Spleen (tissue), 11 donors: ENCODE results near the gene PLEKHN1. TPM values are rescaled to one million over a fixed set of nuclear protein-coding genes. Genes with fewer than 3 reads are reported as not detected.

Source experiments
- DNase-seq: peaks from one replicate; pipeline ENCODE4 v3.0.0-alpha.2; 2020
- H3K27ac ChIP-seq, 8 donors: fragments of 200-600 bp; sonication (generic) in 7 of 8; 1 replicate in 4 of 8; 2 replicates in 4 of 8; pipeline versions ENCODE4 v1.5.0 to v1.8.0; 2016 to 2021; ENCODE audit warnings: inconsistent platforms in 4 of 8, mild to moderate bottlenecking in 4 of 8, moderate library complexity in 1 of 8
- H3K27me3 ChIP-seq, 7 donors: fragments of 200-600 bp; sonication (generic) in 6 of 7; replicated peaks in 1 of 7; 1 replicate in 4 of 7; 2 replicates in 3 of 7; pipeline versions ENCODE4 v1.5.0 to v1.8.0; 2016 to 2021; ENCODE audit warnings: inconsistent platforms in 3 of 7, mild to moderate bottlenecking in 1 of 7
- H3K36me3 ChIP-seq, 6 donors: fragments of 200-600 bp; sonication (generic) in 5 of 6; 1 replicate in 4 of 6; 2 replicates in 2 of 6; pipeline versions ENCODE4 v1.5.0 to v1.8.0; 2016 to 2021; ENCODE audit warnings: inconsistent platforms in 2 of 6
- H3K4me1 ChIP-seq, 6 donors: fragments of 200-600 bp; sonication (generic) in 5 of 6; 1 replicate in 3 of 6; 2 replicates in 3 of 6; pipeline versions ENCODE4 v1.5.0 to v1.8.0; 2016 to 2021; ENCODE audit warnings: inconsistent platforms in 3 of 6
- H3K4me3 ChIP-seq, 8 donors: fragments of 200-600 bp; sonication (generic) in 7 of 8; 1 replicate in 4 of 8; 2 replicates in 4 of 8; pipeline versions ENCODE4 v1.5.0 to v1.8.0; 2016 to 2021; ENCODE audit warnings: inconsistent platforms in 4 of 8, mild to moderate bottlenecking in 4 of 8, moderate library complexity in 2 of 8
- H3K9me3 ChIP-seq, 8 donors: fragments of 200-600 bp; sonication (generic) in 7 of 8; 1 replicate in 4 of 8; 2 replicates in 4 of 8; pipeline versions ENCODE4 v1.5.0 to v1.8.0; 2016 to 2021; ENCODE audit warnings: inconsistent platforms in 4 of 8
- POLR2A ChIP-seq, 3 donors: fragments of 450-650 bp; IDR thresholded peaks; one replicate each; pipeline ENCODE4 v1.5.1; 2017; ENCODE audit warnings: antibody characterized with exemption in 3 of 3, mild to moderate bottlenecking in 1 of 3
- POLR2AphosphoS5 ChIP-seq, 3 donors: sonication (generic); formaldehyde crosslinking; IDR thresholded peaks; one replicate each; pipeline ENCODE4 v1.5.1; 2017; ENCODE audit warnings: antibody characterized with exemption in 3 of 3
- WGBS, 5 donors: extraction: QIAGEN DNeasy Blood & Tissue Kit in 3 of 5; methylation state at CpG; one replicate each; pipeline versions ENCODE4 v1.1.5 to v1.1.7; 2013 to 2018; 5-methylcytosine and 5-hydroxymethylcytosine counted together
- intact Hi-C: fragments of 100-400 bp; cut with DNase I; formaldehyde crosslinking; loops from one replicate; pipeline ENCODE4 v1.15.0; 2023; ENCODE audit warnings: low total_unique reads
- polyA plus RNA-seq, 3 donors: library from polyadenylated mRNA; stranded (reverse); fragments of 200-250 nt; gene quantifications; one replicate each; pipeline ENCODE4 v1.2.1, GENCODE V29; 2013
- total RNA-seq, 7 donors: library from RNA; depleted of rRNA in 3 of 7; stranded (reverse); fragments of >200 nt in 3 of 7; fragmentation: NEBNext Ultra II Directional in 4 of 7; extraction: Animal tissue kit (Norgen Biotek cat#: 25700) in 4 of 7; gene quantifications; one replicate each; pipeline versions ENCODE4 v1.1.0 to v1.2.1, GENCODE V29; 2016 to 2021
- TF ChIP-seq, protein P1 (sequence below), 11 experiments: fragments of 200-600 bp in 7 of 11; fragments of 450-650 bp in 4 of 11; sonication (generic) in 4 of 11; IDR thresholded peaks in 8 of 11; conservative IDR thresholded peaks in 3 of 11; 1 replicate in 7 of 11; 2 replicates in 4 of 11; pipeline versions ENCODE4 v1.4.0 to v1.8.0; 2016 to 2021; ENCODE audit warnings: antibody characterized with exemption in 11 of 11, inconsistent platforms in 4 of 11, mild to moderate bottlenecking in 1 of 11
- donor health status: healthy with polysubstance abuse.
- donor health status: DM: no; HTN: no; CAD: no; lungs with moderate emphysema.
- donor health status: DM: no; HTN: no; CAD: no.
- donor health status: Bipolar disorder and iron deficiency.
- donor health status: healthy.
- donor health status: DM: no; HTN: no; CAD: no.
- donor health status: DM: yes; HTN: yes; CAD: no.

PLEKHN1 gene
- total and polyA plus RNA-seq, 10 donors = 0.17 to 2.2 (median 0.95) TPM

DNA sequence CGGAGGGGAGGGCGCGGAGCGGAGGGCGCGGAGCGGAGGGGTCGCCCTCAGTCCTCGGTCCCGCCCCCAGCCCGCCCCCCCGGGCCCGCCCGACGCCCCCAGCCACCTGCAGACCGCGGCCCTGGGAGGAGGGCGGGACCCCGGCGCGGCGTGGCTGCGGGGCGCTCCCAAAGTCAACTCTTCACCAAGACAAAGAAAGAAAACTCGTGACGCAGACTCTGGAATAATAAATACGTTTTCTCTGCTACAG is 32.4 kb downstream of the PLEKHN1 start:
- no peak for DNase-seq
- Histone ChIP-seq H3K4me3 (peak overlapping the region; percentile 23 to 79 (median 53)), H3K36me3 (peaks cover 0 to 5% (median 0%) of the 10 kb centered on the region in 6 donors), H3K27ac (peak overlapping the region in 2 of 8 donors; percentile 88 to 93), H3K27me3 (peaks cover 6 to 100% (median 64%) of the 10 kb centered on the region in 7 donors), H3K4me1 (peaks cover 5 to 69% (median 50%) of the 10 kb centered on the region in 6 donors), H3K9me3 (no peaks in the 10 kb centered on the region)
- TF ChIP-seq POLR2A (IDR thresholded peaks at IDR 0.05) (no peak), POLR2AphosphoS5 (IDR thresholded peaks at IDR 0.05) (no peak)
- TF ChIP-seq, protein P1, sequence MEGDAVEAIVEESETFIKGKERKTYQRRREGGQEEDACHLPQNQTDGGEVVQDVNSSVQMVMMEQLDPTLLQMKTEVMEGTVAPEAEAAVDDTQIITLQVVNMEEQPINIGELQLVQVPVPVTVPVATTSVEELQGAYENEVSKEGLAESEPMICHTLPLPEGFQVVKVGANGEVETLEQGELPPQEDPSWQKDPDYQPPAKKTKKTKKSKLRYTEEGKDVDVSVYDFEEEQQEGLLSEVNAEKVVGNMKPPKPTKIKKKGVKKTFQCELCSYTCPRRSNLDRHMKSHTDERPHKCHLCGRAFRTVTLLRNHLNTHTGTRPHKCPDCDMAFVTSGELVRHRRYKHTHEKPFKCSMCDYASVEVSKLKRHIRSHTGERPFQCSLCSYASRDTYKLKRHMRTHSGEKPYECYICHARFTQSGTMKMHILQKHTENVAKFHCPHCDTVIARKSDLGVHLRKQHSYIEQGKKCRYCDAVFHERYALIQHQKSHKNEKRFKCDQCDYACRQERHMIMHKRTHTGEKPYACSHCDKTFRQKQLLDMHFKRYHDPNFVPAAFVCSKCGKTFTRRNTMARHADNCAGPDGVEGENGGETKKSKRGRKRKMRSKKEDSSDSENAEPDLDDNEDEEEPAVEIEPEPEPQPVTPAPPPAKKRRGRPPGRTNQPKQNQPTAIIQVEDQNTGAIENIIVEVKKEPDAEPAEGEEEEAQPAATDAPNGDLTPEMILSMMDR (IDR thresholded peaks at IDR 0.05 in 8 of 11, conservative IDR thresholded peaks at IDR 0.05 in 3 of 11) = no peak
- WGBS, 5 donors = 0 to 3% (median 1%) methylated on average over 15 to 27 of the region's 27 CpGs; no CpG with 5 or more reads in 1 of the 5 donors
- intact Hi-C loops = no loop called here

DNA sequence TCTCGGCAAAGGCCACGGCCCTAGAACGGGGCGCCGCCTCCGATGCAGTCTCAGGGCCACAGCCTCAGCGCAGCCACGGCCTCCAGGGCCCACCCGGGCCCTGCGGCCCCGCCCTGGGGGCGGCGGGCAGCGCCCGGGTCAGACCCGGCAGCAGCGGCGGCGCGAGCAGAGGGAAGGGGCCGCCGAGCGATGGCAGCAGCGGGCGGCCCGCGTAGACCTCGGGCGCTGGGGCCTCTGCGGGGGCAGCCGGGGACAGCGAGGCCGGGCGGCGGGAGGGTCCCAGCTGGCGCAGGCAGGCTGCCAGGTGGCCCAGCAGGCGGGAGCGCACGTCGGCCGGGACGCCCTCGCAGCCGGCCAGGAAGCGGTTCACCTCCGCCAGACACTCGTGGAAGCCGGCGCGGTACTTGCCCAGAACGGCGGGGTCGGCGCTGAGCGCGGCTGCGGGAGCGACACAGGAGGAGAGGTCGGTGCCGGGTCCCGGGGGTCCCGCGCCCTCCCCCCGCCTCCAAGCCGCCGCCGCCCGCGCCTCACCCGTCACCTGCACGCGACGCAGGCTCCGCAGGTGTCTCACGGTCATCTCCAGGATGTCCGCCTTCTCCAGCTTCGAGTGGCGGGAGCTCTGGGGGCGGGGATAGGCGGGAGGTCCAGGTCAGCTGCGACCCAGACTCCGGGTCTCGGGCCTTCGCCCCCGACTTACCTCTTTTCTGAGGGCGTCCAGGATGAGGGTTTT is 32.9 kb downstream of the PLEKHN1 start:
- intact Hi-C loops = no loop called here
- no peaks in the 10 kb centered on the region for H3K9me3 ChIP-seq
- TF ChIP-seq POLR2AphosphoS5 (IDR thresholded peaks at IDR 0.05) (no peak), POLR2A (IDR thresholded peaks at IDR 0.05) (no peak)
- TF ChIP-seq, protein P1 (IDR thresholded peaks at IDR 0.05 in 8 of 11, conservative IDR thresholded peaks at IDR 0.05 in 3 of 11) = no peak
- peaks cover 0 to 5% (median 0%) of the 10 kb centered on the region in 6 donors for H3K36me3 ChIP-seq
- peak overlapping the region in 7 of 8 donors; percentile 87 to 93 (median 89) for H3K27ac ChIP-seq
- H3K4me1 ChIP-seq = peaks cover 5 to 73% (median 50%) of the 10 kb centered on the region in 6 donors
- H3K27me3 ChIP-seq = peaks cover 6 to 100% (median 67%) of the 10 kb centered on the region in 7 donors
- WGBS, 5 donors = 1 to 4% (median 1%) methylated on average over 14 to 86 of the region's 86 CpGs
- H3K4me3 ChIP-seq = peak overlapping the region; percentile 23 to 79 (median 53)
- DNase-seq = peak; percentile 80

DNA sequence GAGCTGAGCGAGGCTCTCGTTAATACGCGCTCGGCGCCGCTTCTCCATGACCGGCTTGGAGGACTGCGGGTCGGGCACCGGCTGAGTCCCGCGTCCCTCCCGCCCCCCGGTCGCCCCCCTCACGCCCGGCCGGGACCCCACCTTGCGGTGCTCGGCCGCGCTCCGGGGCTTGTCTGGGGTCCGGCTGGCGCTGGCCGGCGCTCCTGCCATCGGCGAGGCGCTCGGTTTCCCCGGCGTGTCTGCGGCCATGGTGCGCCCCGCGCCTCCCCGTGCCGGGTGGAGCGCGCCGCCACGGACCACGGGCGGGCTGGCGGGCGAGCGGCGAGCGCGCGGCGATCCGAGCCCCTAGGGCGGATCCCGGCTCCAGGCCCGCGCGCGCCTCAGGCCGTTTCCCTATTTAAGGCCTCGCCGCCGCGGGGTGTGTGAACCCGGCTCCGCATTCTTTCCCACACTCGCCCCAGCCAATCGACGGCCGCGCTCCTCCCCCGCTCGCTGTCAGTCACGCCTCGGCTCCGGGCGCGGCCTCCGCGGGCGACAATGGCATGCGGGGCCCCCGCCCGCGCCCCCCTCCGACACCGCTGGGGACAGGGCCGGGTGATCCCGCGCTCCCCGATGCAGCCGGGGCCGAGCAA is 33.6 kb downstream of the PLEKHN1 start, which contains the start of gene HES4:
HES4 (minus strand) TSS at position 373 of the 632 bp plus-strand sequence; CDS start at position 249, 124 bp downstream.
- Histone ChIP-seq H3K36me3 (peaks cover 0 to 5% (median 0%) of the 10 kb centered on the region in 6 donors), H3K27me3 (peaks cover 6 to 100% (median 73%) of the 10 kb centered on the region in 7 donors), H3K27ac (peak within 1 kb of the TSS; percentile 74 to 93 (median 89)), H3K4me1 (peaks cover 5 to 80% (median 54%) of the 10 kb centered on the region in 6 donors), H3K9me3 (no peaks in the 10 kb centered on the region), H3K4me3 (peak within 1 kb of the TSS; percentile 38 to 79 (median 53))
- peak; percentile 87 for DNase-seq
- intact Hi-C loops = no loop called here
- TF ChIP-seq, protein P1 (IDR thresholded peaks at IDR 0.05 in 8 of 11, conservative IDR thresholded peaks at IDR 0.05 in 3 of 11) = peak in 1 of 11 experiments; percentile 7
- TF ChIP-seq POLR2AphosphoS5 (IDR thresholded peaks at IDR 0.05) = peak; percentile 14 to 79 (median 57)
- TF ChIP-seq POLR2A (IDR thresholded peaks at IDR 0.05) = no peak
- whole genome bisulfite sequencing, 5 donors = 0 to 1% (median 0%) methylated on average over 19 to 95 of the region's 95 CpGs
